Activated T-cell treated with anti-CD3 and anti-CD28 coated beads, Interleukin-2, amount 50 U/mL, for 24 hours (primary cell): Measurements from ENCODE around the gene GKN2.
"Not testable (repeated sequence)": the region's sequence is repeated elsewhere in the genome, so short reads cannot be mapped to it uniquely, and the experiment has no call there.

Experiments used
- DNase-seq: peaks from one replicate; pipeline ENCODE4 v3.0.0-alpha.2; 2020
- H3K27ac Mint-ChIP-seq: 2 replicates; pipeline ENCODE4 v1.8.0; 2020; ENCODE audit warnings: mild to moderate bottlenecking, mixed read lengths
- H3K27me3 Mint-ChIP-seq: 2 replicates; pipeline ENCODE4 v1.8.0; 2020; ENCODE audit warnings: mixed read lengths
- H3K36me3 Mint-ChIP-seq: 2 replicates; pipeline ENCODE4 v1.8.0; 2020; ENCODE audit warnings: low read depth, mixed read lengths
- H3K4me1 Mint-ChIP-seq: 2 replicates; pipeline ENCODE4 v1.8.0; 2020; ENCODE audit warnings: low read depth, mixed read lengths
- H3K4me3 Mint-ChIP-seq: 2 replicates; pipeline ENCODE4 v1.8.0; 2020; ENCODE audit warnings: mild to moderate bottlenecking, moderate library complexity, mixed read lengths
- H3K9me3 Mint-ChIP-seq: 2 replicates; pipeline ENCODE4 v1.8.0; 2020; ENCODE audit warnings: mixed read lengths

GKN2 gene

GRCh38 chr2:68974251-68974650, 21.6 kb upstream of the GKN2 start, which contains the start of gene GKN1:
GKN1 (plus strand) TSS chr2:68974636; CDS start chr2:68974678, 42 bp downstream.
- Mint-ChIP-seq H3K9me3 (no peaks in the 10 kb centered on the region), H3K4me3 (no peak within 1 kb of the TSS), H3K36me3 (no peaks in the 10 kb centered on the region)

DNA sequence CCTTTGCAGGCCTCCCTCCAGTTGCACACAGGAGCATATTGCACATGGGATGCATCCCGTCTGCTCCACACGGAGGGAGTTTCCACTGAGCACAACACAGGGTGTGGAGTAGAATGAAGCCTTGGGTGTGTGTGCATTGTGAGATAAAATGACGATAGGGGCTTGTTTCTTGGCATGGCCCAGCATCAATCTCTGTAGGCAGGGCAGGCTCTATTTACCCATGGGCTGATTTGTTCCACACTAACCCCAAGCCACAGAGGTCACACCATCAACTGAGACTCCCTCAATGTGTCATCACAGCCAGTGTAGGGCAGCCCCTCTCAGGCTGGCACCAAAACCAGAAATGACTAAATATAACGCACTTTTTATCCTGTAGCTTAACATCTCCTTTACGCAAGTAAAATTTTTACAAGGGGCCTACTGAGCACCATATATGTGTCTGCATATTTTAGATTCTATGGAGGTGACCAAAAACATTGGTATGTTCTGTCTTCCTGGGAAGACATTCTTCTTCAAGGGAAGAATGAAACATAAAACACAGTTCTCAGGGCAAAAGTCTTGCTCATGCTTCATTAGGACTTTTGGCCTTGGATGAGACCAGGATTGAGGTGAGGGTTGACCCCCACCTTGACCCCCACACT, 19.0 kb upstream of the GKN2 start:
- H3K9me3 Mint-ChIP-seq: no peaks in the 10 kb centered on the region
- DNase-seq: no peak
- no peaks in the 10 kb centered on the region for H3K4me1 Mint-ChIP-seq
- no peak overlapping the region for H3K27ac Mint-ChIP-seq
- peaks cover 10% of the 10 kb centered on the region for H3K27me3 Mint-ChIP-seq
- H3K36me3 Mint-ChIP-seq: no peaks in the 10 kb centered on the region
- no peak overlapping the region for H3K4me3 Mint-ChIP-seq

More at GRCh38 chr2:68974251-68974650, 21.6 kb upstream of the GKN2 start, which contains the start of gene GKN1:
- Mint-ChIP-seq H3K27ac (no peak within 1 kb of the TSS), H3K4me1 (no peaks in the 10 kb centered on the region), H3K27me3 (peaks cover 26% of the 10 kb centered on the region)
- DNase-seq: no peak

DNA sequence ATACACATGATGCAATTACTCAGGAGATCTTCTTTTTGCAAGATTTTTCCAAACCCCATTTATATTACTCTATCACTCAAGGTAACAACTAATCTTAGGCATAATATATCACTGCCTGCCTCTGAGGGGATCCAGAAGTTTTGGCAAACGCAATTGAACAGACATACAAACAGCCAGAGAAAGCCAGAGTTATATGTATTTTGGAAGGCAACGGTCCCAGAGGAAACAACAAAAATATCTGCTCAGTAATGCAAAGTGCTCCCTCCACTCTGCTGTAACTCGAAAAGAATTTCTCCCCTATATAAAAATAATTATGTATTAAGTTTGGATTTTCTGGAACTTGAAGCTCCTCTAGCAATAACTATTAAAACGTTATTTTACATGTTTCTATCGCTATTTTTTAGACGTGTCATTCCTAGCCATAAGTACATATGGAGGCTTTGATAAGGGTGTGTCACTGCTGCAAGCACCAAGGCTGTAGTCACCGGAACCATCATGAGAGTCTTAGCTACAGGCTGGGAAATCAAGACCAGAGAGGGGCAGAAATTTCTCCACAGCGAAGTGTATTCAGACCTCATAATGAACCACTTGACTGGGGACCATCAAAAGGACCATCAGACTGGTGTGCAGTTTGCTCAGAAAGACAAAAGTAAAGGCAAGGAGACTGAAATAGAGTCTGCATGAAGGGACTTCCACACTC, 18.0 kb upstream of the GKN2 start:
- no peaks in the 10 kb centered on the region for H3K9me3 Mint-ChIP-seq
- H3K27me3 Mint-ChIP-seq: peaks cover 10% of the 10 kb centered on the region
- H3K4me3 Mint-ChIP-seq: no peak overlapping the region
- H3K4me1 Mint-ChIP-seq: no peaks in the 10 kb centered on the region
- H3K36me3 Mint-ChIP-seq: no peaks in the 10 kb centered on the region
- no peak for DNase-seq
- H3K27ac Mint-ChIP-seq: no peak overlapping the region

- no peak for DNase-seq
- Mint-ChIP-seq H3K9me3 (no peaks in the 10 kb centered on the region), H3K27me3 (peaks cover 5% of the 10 kb centered on the region), H3K27ac (no peak overlapping the region), H3K36me3 (no peaks in the 10 kb centered on the region), H3K4me3 (no peak overlapping the region), H3K4me1 (no peaks in the 10 kb centered on the region)
Measured at GRCh38 chr2:68969736-68970490, 17.2 kb upstream of the GKN2 start.

DNA sequence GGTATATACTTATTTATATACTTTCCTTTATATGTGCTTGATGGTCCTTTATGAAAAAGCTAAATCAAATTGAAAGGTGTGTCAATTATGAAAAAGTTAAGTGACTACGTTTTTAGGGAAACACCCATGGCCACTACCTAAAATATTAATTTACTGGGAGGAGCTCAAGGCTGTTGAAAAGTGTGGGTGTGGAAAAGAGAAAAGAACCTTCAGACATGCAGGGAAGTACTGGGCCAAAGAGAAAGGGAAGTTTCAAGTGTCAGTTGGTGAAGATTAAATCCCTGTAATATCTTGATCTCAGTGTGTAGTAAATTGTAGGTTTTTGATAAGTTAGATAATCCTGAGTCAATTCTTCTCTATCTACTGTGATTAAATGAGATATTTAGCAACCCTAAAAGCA, 15.5 kb upstream of the GKN2 start:
- H3K36me3 Mint-ChIP-seq: no peaks in the 10 kb centered on the region
- no peak overlapping the region for H3K4me3 Mint-ChIP-seq
- peaks cover 3% of the 10 kb centered on the region for H3K27me3 Mint-ChIP-seq
- no peaks in the 10 kb centered on the region for H3K9me3 Mint-ChIP-seq
- no peak overlapping the region for H3K27ac Mint-ChIP-seq
- no peak for DNase-seq
- H3K4me1 Mint-ChIP-seq: no peaks in the 10 kb centered on the region

- no peak overlapping the region for H3K27ac Mint-ChIP-seq
- H3K4me3 Mint-ChIP-seq: no peak overlapping the region
- no peaks in the 10 kb centered on the region for H3K9me3 Mint-ChIP-seq
- H3K4me1 Mint-ChIP-seq: no peaks in the 10 kb centered on the region
- no peaks in the 10 kb centered on the region for H3K36me3 Mint-ChIP-seq
- no peak for DNase-seq
- H3K27me3 Mint-ChIP-seq: peaks cover 14% of the 10 kb centered on the region
Measured at GRCh38 chr2:68964282-68964681, 11.6 kb upstream of the GKN2 start.

- Mint-ChIP-seq H3K4me1 (no peaks in the 10 kb centered on the region), H3K4me3 (no peak overlapping the region), H3K36me3 (no peaks in the 10 kb centered on the region), H3K27me3 (peaks cover 14% of the 10 kb centered on the region), H3K9me3 (no peaks in the 10 kb centered on the region), H3K27ac (no peak overlapping the region)
- no peak for DNase-seq
Measured at GRCh38 chr2:68961380-68961779, 8.7 kb upstream of the GKN2 start.

- Mint-ChIP-seq H3K4me1 (no peaks in the 10 kb centered on the region), H3K36me3 (no peaks in the 10 kb centered on the region), H3K27ac (no peak overlapping the region), H3K9me3 (no peaks in the 10 kb centered on the region), H3K27me3 (peaks cover 16% of the 10 kb centered on the region), H3K4me3 (no peak overlapping the region)
- no peak for DNase-seq
Measured at GRCh38 chr2:68959001-68959400, 6.3 kb upstream of the GKN2 start.

- H3K4me3 Mint-ChIP-seq, H3K27ac Mint-ChIP-seq, H3K9me3 Mint-ChIP-seq, DNase-seq, H3K4me1 Mint-ChIP-seq, H3K36me3 Mint-ChIP-seq: not testable (repeated sequence)
- H3K27me3 Mint-ChIP-seq: peaks cover 14% of the 10 kb centered on the region
Measured at GRCh38 chr2:68955432-68955831, 2.7 kb upstream of the GKN2 start.

DNA sequence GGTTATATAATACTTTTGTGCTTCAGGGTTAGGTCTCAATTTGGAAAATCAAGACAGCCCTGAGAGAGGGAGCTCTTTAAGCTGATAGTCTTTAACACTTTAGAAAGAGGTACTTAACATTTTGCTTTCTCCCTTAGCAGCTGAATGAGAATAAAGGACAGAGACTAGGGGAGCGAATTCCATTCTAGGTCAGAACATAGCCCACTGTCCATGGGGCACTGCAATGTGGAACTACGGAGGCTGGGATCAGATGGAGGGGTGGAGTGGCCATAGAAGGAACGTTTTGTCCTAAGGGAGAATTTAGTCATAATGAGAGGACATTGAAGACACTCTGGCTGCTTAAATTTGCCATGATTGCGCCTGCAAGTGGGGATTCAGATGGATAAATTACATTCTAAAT, 794 bp downstream of the GKN2 start:
- Mint-ChIP-seq H3K4me1 (no peaks in the 10 kb centered on the region), H3K4me3 (no peak overlapping the region), H3K36me3 (no peaks in the 10 kb centered on the region), H3K27me3 (peaks cover 20% of the 10 kb centered on the region), H3K9me3 (no peaks in the 10 kb centered on the region), H3K27ac (no peak overlapping the region)
- no peak for DNase-seq

DNA sequence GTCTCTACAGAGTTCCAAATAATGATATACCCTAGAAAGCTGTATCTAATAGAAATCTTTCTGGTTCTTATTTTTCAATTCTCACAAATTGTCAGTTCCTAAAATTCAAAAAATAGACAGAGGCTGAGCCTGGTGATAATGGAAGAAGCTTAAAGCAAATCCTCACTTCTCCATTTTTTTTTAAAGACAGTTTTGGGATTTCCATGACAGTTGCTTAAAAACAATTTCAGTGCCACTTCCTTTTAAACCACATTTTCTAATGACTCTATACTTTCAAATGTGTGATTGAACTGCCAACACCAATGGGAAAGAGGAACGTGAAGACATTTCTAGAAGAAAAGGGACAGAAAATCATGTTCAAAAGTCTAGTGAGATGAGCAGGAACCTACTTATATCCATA, 4.0 kb downstream of the GKN2 start:
- Mint-ChIP-seq H3K4me3 (no peak overlapping the region), H3K27me3 (peaks cover 24% of the 10 kb centered on the region), H3K9me3 (no peaks in the 10 kb centered on the region), H3K27ac (no peak overlapping the region), H3K36me3 (no peaks in the 10 kb centered on the region), H3K4me1 (no peaks in the 10 kb centered on the region)
- DNase-seq: no peak

DNA sequence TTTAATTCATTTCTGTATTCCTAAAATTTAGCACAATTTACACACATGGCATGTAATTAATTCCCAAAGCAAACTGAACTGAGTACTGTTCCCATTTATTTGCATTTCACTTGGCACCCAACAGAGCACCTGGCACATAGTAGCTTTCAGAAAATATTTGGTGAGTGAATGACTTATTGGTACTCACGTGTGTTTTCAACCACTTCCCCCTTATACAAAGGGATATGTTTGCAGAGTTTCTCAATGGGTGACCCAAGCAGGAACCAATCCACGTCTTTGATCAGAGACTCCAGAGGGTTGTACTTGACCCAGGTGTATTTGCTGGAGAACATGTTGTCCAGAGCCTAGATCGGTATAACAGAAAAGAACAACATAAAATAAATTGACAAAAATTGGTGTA, 6.6 kb downstream of the GKN2 start:
- no peaks in the 10 kb centered on the region for H3K9me3 Mint-ChIP-seq
- no peak overlapping the region for H3K4me3 Mint-ChIP-seq
- H3K27me3 Mint-ChIP-seq: peaks cover 35% of the 10 kb centered on the region
- H3K36me3 Mint-ChIP-seq: no peaks in the 10 kb centered on the region
- H3K27ac Mint-ChIP-seq: no peak overlapping the region
- peaks cover 2% of the 10 kb centered on the region for H3K4me1 Mint-ChIP-seq
- no peak for DNase-seq

DNA sequence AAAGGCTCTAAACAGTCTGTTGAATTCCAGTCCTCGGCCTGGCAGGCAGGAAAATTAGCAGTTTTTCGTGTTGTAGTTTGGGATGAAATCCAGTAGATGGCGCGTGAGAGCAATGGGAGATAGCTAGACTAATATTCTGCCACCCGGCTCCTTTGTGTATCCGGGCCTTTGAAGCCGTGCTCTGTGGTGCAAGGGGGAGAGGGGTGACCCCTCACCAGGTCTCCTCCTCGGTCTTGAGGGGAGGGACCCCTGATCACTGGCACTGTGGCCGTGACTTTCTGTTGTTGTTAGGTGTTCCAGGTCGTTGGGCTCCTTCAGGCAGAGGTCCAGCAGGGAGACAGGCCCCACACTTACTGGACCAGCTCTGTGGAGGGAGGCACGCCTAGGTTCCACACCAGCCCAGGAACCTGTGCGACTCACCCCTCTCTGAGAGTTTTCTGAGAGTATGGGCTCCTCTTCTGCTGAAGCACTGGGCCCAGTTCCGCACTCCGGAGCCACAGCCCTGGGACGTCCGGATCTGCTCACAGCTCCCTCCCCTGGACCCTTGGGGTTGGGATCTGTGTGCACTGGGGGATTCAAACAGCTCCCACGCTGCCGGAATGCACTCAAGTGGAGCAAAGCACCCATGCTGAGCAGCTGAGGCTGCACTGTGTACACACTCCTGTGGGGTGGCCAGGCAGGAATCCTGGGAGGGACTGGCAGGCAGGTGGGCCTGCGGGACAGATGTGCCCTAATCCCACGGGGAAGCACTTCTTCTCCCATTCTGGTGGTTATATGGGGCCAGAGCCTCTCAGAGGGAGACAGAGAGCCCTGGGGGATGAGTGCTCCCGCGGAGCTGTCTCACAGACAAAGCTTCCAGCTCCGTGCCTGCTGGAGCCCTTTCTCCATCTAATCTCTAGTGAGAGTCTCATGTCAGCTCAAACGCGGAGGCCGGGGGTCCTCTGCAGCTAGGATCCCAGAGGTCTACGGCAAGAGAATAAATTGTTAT, 8.8 kb downstream of the GKN2 start:
- Mint-ChIP-seq H3K4me3 (no peak overlapping the region), H3K36me3 (no peaks in the 10 kb centered on the region), H3K4me1 (peaks cover 10% of the 10 kb centered on the region), H3K9me3 (no peaks in the 10 kb centered on the region), H3K27ac (no peak overlapping the region), H3K27me3 (peaks cover 38% of the 10 kb centered on the region)
- peak; percentile 58 for DNase-seq

DNA sequence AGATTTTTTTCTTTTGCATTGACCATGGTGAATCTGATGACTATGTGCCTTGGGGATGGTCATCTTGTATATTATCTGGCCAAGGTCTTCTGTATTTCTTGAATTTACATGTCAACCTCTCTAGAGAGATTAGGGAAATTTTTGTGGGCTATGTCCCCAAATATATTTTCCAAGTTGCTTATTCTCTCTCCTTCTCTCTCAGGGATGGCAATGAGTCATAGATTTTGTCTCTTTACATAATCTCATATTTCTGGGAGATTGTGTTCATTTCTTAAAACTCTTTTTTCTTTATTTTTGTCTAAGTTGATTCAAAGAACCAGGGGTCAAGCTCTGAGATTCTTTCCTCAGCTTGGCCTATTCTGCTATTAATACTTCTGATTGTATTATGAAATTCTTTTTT, 9.9 kb downstream of the GKN2 start:
- H3K36me3 Mint-ChIP-seq: no peaks in the 10 kb centered on the region
- H3K9me3 Mint-ChIP-seq: no peaks in the 10 kb centered on the region
- DNase-seq: no peak
- H3K4me3 Mint-ChIP-seq: no peak overlapping the region
- no peak overlapping the region for H3K27ac Mint-ChIP-seq
- peaks cover 35% of the 10 kb centered on the region for H3K27me3 Mint-ChIP-seq
- peaks cover 10% of the 10 kb centered on the region for H3K4me1 Mint-ChIP-seq
